GM18519 (cell line): ENCODE measurements around the gene APLN.

Experiments
- ATAC-seq: cut with Tn5 transposase; IDR thresholded peaks from one replicate; pipeline ENCODE4 v1.9.1; 2021; ENCODE audit warnings: mild to moderate bottlenecking, moderate library complexity; ENCODE audit not compliant: unreplicated experiment, low FRiP score

Gene APLN

GRCh38 chrX:129642641-129643040, 12.1 kb downstream of the APLN start:
- no peak for ATAC-seq

GRCh38 chrX:129641941-129642340, 12.8 kb downstream of the APLN start:
- no peak for ATAC-seq

- no peak for ATAC-seq
These were observed 13.3 kb downstream of the APLN start for GRCh38 chrX:129641469-129641868.

GRCh38 chrX:129640737-129641136, 14.0 kb downstream of the APLN start:
- no peak for ATAC-seq

- ATAC-seq = no peak
These were observed 15.8 kb downstream of the APLN start for GRCh38 chrX:129638917-129639316.

DNA sequence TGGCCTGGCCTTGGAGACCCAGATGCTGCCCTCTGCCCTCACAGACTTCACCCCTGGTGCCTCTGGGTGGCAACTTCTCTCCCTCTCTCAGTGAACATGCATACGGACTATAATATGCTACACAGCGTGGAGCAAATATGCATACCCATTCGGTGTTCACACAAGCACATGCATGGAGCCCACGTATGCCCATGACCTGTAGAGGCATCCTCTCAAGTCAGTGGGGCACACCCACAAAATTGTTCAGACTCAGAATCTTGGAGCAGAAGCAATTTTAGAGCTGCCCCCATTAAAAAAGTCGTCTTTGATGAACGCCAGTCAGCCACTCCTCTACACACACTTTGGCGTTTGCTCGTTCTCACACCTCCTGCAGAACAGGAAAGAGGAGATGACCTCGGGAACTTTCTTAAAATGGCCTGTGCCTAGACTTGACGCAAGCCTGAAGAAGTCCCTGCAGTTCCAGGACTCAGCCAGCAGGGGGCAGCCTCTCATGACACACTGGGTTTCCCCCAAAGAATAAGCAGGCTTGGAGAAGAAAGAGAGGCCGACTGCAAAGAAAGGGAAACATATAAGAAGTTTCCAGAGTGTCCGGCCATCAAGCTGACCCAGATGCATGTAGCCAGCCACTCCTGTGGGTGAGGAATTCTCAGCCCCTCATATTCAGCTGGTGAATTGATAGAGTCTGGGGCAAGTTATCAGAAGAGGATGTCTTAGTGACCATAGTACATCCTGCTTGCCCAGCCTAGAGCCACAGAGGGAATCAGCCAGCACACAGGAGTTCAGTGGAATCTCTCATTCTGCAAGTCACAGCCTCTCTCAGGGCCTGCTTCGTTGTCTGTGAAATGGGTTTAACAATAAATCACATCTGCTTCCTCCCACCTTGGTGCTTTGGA, 17.3 kb downstream of the APLN start:
- no peak for ATAC-seq

- ATAC-seq = no peak
These were observed 18.5 kb downstream of the APLN start for GRCh38 chrX:129636175-129636681.

DNA sequence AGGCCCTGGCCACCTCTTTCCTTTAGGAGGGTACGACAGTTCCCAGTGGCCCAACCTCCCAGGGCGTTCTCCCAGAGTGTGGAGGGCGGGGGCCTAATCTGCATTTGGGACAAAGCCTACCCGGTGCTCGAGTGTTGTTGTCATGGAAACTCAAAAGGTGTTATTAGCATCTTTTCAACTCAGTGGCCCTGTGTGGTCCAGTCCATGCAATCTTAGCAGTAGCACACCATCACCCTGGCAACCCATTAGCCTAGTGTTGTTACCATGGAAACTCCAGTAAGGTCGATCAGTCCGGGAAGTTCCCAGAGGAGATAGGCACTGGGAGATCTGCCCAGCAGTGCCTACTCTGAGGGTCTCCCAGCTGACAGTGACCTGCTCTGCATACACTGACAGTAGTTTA, 20.2 kb downstream of the APLN start:
- ATAC-seq = no peak

DNA sequence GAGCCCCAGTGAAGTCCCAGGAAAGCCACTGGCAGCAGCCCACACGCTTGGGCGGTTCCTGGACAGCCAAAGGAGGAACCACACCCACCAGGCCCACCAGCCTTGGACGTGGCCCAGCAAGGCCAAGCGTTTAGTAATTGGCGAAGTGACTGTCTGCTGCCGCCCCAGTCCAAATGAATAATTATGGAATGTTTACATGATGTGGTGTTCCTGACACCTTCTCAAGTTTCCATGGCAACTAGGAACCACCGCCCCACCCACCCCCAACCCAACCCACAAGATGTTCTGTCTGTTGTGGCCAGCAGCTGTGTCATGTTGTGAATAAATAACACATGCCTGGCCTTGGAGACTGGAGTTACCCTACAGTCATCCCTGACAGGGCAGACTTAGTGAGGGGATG, 22.3 kb downstream of the APLN start:
- ATAC-seq = no peak

DNA sequence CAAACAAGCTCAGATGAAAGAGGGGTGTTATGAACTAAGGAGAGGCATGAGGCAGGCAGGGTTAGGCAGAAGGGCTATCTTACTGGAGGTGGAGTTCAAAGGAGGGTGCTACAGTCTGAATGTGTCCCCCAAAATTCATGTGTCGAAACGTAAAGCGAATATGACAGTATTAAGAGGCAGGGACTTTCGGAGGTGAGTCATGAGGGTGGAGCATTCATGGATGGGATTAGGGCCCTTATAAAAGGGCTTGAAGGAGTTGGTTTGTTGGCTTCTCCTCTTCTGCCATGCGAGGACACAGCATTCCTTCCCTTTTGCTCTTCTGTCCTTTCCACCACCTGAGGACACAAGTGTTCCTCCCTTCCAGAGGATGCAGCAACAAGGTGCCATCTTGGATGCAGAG, 22.9 kb downstream of the APLN start:
- ATAC-seq = no peak

DNA sequence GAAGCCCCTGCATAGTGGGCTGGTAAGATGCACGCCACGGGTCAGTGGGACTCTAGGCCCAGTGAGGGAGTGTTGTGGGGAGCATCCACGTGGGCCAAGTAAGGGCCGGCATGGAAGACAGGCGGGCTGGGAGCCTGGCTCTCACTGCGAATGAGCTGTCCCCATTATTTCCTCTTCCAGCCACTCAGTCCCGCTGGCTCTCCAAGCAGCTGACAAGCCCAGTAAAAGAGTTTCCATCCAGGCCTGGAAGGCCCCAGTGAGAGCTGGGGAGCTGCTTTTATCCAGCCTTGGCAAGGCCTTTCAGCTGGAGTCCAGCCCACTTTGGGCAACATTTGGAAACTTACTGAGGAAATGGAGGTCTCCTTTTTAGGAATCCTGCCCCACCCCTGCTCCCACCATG, 24.9 kb downstream of the APLN start:
- no peak for ATAC-seq

- no peak for ATAC-seq
These were observed 28.7 kb downstream of the APLN start for GRCh38 chrX:129626026-129626425.

DNA sequence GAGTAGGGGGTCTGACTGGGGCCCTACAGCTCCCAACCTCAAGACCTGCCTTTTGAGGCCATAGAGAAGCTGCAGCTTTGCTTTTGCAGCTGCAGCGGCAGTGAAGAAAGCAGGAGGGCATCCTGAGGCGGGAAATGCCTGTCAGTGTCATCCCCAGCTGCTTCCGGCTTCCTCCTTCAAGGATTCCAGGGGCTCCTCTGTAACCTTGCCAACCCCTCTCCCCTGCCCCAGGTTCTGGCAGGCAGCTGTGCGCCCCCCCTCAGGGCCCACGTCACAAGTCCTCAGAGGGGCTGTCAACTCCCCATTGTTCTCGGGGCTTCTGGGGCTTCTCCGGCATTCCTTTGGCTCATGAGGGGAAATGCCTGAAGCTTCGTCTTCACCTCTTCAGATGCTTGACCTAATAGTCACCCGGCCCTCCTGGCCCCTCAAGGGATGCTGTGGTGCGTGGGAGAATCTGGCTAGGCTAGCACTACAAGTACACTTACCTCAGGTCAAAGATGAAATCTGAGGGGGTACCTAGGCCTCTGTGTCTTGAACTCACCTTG, 31.9 kb downstream of the APLN start:
- no peak for ATAC-seq

DNA sequence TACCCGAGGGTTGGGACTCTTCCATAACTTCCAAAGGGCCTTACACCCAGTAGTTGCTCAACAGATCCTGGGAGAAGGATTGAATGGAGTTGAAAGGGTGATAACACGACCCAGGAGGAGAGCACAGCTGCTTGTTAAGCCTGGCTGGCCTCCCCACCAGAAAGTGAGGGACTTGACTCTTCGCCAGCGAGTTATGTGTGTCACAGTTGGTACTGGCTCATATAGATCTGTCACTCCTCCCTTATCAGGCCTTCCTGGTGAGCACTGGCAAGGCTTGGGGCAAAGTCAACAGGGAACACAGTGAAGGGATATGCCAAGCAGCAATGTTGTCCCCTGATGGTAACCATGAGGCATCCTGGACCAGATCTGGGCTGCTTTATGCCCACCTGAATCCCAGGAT, 35.8 kb downstream of the APLN start:
- no peak for ATAC-seq

DNA sequence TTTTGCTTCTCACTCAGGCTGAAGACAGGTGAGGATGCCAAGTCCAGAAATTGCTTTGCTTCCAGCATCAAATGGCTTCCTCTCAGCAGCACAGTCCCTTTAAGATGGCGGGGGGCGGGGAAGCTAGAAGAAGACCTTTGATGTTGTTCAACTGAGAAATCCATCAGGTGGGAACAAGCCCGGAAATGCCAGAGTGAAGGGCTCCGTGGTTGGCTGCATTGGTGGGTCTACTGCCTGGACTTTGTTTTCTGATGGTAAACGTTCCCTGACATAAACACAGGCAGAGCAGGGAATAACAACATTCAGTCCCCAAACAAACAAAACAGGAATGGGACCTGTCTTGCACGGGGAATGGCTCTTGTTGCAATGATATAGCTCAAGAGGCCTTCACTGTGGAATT, 37.3 kb downstream of the APLN start:
- ATAC-seq = no peak

GRCh38 chrX:129614481-129615255, 40.1 kb downstream of the APLN start:
- ATAC-seq = no peak

DNA sequence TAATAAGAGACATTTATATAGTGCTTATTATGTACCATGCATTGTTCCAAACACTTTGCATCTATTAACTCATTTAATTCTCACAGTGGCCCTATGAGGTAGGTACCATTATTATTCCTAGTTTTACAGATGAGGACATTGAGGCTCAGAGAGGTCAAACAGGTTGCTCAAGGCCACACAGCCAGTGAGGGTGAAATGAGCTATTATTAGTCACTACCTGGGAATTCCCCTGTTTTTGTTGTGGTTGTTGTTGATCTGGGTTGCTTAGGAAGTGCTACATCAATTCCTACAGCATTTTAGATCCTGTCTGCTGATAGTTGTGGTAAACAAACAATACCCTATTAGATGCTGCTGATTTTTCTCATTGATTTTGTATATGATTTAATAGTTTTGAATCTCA, 41.2 kb downstream of the APLN start:
- no peak for ATAC-seq

DNA sequence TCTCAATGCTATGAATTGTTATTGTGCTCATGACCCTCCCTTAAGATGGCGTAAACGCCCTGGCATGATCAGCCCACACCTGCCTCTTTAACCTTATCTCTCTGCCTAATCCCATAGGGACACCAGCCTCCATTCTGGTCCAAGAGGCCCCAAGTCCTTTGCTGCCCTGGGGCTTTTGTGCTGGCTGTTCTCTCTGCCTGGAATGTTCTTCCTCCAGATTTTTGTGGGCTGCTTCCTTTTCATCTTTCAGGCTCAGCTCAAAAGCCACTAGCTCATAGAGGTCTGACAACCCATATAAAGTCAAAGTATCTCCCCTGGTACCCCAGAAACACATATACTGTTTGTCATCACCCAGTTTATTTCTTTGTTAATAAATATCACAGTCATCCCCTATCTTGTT, 42.4 kb downstream of the APLN start:
- no peak for ATAC-seq

GRCh38 chrX:129609395-129609794, 45.4 kb downstream of the APLN start:
- no peak for ATAC-seq

DNA sequence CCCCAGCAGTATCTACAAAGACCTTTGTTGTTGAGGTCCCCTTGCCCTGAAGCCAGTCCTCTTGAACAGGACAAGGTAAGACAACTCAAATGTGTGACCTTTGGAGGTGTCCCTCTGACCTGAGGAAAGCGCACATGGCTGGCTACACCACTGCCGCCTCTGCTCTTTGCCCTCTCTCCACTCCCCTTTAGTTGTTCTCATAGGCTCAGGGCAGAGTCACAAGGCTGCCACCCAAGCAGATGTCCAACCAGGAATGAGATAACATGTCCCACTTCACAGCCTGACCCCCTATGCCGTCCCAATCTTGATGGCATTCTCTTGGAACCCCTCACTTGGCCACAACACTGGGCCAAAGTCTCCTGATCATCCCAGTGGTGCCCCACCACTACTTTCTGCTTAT, 46.3 kb downstream of the APLN start:
- no peak for ATAC-seq

- no peak for ATAC-seq
These were observed 47.8 kb downstream of the APLN start for GRCh38 chrX:129606918-129607317.
